T-helper 17 cell (primary cell): Measurements from ENCODE around the gene POLR2I. TPM values are rescaled to one million over a fixed set of nuclear protein-coding genes. Genes with fewer than 3 reads are reported as not detected.
"Not testable (repeated sequence)": the region's sequence is repeated elsewhere in the genome, so short reads cannot be mapped to it uniquely, and the experiment has no call there.

Source experiments
- ATAC-seq: fragments of 150-1000 bp; cut with Tn5 transposase; 2 replicates; pipeline ENCODE4 v1.10.0; 2021; ENCODE audit warnings: mild to moderate bottlenecking, moderate library complexity
- DNase-seq, 3 donors: peaks; one replicate each; pipeline versions ENCODE4 v3.0.0 to v3.0.0-alpha.2; 2020 to 2021
- H3K9me3 ChIP-seq: one replicate; pipeline ENCODE4 v1.7.0; 2013; ENCODE audit warnings: low read length, mild to moderate bottlenecking; ENCODE audit not compliant: control insufficient read depth, poor library complexity, severe bottlenecking
- H3K27ac Mint-ChIP-seq: one replicate; pipeline ENCODE4 v1.8.0; 2022; ENCODE audit warnings: mild to moderate bottlenecking, moderate library complexity, mixed read lengths
- H3K27me3 Mint-ChIP-seq: one replicate; pipeline ENCODE4 v1.8.0; 2022; ENCODE audit warnings: mixed read lengths
- H3K36me3 Mint-ChIP-seq: one replicate; pipeline ENCODE4 v1.8.0; 2022; ENCODE audit warnings: low read depth, mixed read lengths
- H3K4me1 Mint-ChIP-seq: one replicate; pipeline ENCODE4 v1.8.0; 2022; ENCODE audit warnings: mild to moderate bottlenecking, mixed read lengths
- H3K4me3 Mint-ChIP-seq: one replicate; pipeline ENCODE4 v1.8.0; 2022; ENCODE audit warnings: mild to moderate bottlenecking, moderate library complexity, mixed read lengths
- total RNA-seq, 4 donors: library from RNA in 2 of 4; stranded (reverse) in 2 of 4; gene quantifications; one replicate each; pipeline ENCODE4 v1.2.3 and lab custom pipeline; 2022 to 2026

The POLR2I gene
- total RNA-seq, 2 donors from 2014 or later: 26.4 to 28.2 TPM

DNA sequence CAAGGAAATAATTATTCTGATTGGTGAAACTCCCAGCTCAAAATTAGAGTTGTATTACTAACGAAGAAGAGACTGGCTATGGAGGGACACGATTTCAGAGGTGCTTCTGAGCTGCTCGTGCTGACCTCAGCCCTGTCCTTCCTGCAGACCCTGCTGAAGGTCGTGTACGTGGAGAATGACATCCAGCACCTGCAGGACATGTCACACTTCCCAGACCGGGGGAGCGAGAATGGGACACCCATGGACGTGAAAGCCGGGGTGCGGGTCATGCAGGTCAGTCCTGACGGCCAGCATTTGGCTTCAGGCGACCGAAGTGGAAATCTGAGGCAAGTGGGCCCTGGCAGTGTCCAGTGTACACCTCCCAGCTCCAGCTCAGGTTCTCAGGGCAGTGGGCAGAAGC, 31.8 kb downstream of the POLR2I start:
- no peaks in the 10 kb centered on the region for H3K36me3 Mint-ChIP-seq
- no peak for ATAC-seq
- no peaks in the 10 kb centered on the region for H3K27me3 Mint-ChIP-seq
- H3K4me1 Mint-ChIP-seq: peaks cover 2% of the 10 kb centered on the region
- DNase-seq: no peak
- H3K27ac Mint-ChIP-seq: peak overlapping the region; percentile 80
- H3K9me3 ChIP-seq: no peaks in the 10 kb centered on the region
- H3K4me3 Mint-ChIP-seq: no peak overlapping the region

DNA sequence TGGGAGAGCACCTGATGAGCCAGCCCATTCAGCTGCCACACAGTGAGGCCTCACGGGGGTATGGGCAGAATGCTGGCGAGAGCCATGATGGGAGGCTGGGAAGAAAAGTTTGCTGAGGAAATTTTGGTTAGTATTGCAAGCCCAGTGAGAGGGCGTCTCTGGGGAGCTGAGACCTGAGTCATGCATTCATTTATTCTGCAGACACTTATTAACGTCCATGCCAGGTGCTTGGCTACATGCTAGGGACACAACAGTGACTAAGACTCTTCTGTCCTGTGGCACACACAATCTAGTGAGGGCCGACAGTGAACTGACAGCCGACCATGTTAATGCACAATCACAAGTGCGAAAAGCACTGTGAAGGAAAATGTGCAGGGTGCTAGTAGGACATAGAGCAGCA, 32.8 kb downstream of the POLR2I start:
- no peak for ATAC-seq
- H3K27me3 Mint-ChIP-seq: no peaks in the 10 kb centered on the region

DNA sequence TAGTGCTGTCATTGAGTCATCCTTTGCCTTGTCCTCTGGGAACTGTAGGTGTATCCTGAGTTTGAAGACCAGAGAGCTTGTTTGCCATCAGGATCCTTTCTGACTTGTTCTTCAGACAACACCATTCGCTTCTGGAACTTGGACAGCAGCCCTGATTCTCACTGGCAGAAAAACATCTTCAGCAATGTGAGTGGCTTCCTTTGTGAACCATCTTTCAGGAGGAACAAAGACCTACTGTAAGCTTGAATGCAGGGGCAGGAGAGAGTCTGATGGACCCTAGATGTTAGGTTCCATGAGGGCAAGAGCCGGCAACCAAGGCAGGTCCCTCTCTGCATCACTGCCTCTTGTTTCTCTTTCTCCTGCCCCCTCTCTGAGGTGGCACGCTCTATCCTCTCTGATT, 33.3 kb downstream of the POLR2I start:
- H3K27me3 Mint-ChIP-seq: no peaks in the 10 kb centered on the region
- H3K9me3 ChIP-seq: no peaks in the 10 kb centered on the region
- H3K27ac Mint-ChIP-seq: peak overlapping the region; percentile 34
- DNase-seq: no peak
- no peak for ATAC-seq
- H3K4me3 Mint-ChIP-seq: no peak overlapping the region
- peaks cover 2% of the 10 kb centered on the region for H3K4me1 Mint-ChIP-seq
- H3K36me3 Mint-ChIP-seq: no peaks in the 10 kb centered on the region

More for the DNA sequence above, 32.8 kb downstream of the POLR2I start:
- H3K9me3 ChIP-seq: no peaks in the 10 kb centered on the region
- H3K27ac Mint-ChIP-seq: peak overlapping the region; percentile 34
- no peak for DNase-seq
- H3K36me3 Mint-ChIP-seq: no peaks in the 10 kb centered on the region
- H3K4me1 Mint-ChIP-seq: peaks cover 2% of the 10 kb centered on the region
- H3K4me3 Mint-ChIP-seq: no peak overlapping the region

DNA sequence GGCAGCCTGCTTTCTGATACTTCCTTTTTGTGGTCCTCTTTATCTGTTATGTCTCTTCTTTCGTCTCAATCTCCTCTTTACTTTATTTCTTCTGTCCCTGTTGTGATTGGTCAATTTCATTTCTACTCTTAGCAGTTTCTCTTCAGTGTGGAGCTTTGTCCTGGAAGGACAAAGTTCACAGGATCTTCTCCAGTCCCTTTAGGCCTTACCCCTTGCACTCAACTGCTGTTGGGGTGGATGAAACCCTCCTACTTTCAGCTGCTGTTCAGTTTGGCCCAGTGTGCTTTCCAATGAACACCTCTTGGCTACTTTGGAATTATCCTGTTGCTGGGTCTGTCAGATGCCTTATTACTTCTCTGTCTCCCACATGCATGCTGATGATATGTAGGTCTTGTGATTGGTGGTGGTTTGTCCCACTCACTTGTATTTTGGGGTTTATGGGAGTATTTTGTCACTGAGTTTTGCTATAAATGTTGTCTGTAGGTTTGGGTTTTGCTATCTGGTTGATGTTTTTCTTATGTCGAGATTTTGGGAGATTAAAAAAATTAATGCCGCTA, 35.2 kb downstream of the POLR2I start:
- DNase-seq: no peak
- no peak for ATAC-seq
- no peaks in the 10 kb centered on the region for H3K4me1 Mint-ChIP-seq
- peak overlapping the region; percentile 62 for H3K27ac Mint-ChIP-seq
- H3K9me3 ChIP-seq: no peaks in the 10 kb centered on the region
- no peaks in the 10 kb centered on the region for H3K36me3 Mint-ChIP-seq
- H3K4me3 Mint-ChIP-seq: no peak overlapping the region
- H3K27me3 Mint-ChIP-seq: no peaks in the 10 kb centered on the region

DNA sequence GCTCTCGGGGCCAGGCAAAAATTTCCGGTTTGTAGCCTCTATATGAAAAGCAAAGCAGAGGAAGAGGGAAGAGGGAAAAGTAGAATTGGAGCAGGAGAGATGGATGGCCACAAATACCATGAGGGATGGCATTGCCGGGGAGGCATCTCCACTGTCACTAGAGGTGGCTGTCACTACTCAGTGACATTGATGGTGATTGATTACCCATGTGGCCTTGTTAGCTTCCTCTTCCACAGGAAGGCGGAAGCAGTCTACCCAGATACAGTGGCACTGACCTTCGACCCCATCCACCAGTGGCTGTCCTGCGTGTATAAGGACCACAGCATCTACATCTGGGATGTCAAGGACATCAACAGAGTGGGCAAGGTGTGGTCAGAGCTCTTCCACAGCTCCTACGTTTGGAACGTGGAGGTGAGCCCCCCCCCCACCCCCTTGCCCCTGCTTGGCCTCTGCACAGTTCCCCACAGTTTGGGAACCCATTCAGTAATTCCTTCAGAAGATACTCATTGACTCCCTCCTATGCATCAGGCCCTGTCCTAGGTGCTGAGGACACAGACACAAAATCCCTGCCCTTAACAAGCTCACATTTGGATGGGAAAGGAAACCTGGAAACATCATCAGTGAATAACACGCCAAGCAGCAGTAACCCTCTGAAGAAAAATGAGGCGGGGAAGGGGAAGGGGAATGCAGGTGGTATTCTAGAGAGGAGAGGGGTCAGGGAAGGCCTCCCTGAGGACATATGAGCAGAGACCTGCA, 41.4 kb downstream of the POLR2I start:
- H3K27me3 Mint-ChIP-seq: no peaks in the 10 kb centered on the region
- H3K4me3 Mint-ChIP-seq: no peak overlapping the region
- H3K9me3 ChIP-seq: no peaks in the 10 kb centered on the region
- DNase-seq: no peak
- no peaks in the 10 kb centered on the region for H3K4me1 Mint-ChIP-seq
- H3K27ac Mint-ChIP-seq: no peak overlapping the region
- ATAC-seq: no peak
- no peaks in the 10 kb centered on the region for H3K36me3 Mint-ChIP-seq

DNA sequence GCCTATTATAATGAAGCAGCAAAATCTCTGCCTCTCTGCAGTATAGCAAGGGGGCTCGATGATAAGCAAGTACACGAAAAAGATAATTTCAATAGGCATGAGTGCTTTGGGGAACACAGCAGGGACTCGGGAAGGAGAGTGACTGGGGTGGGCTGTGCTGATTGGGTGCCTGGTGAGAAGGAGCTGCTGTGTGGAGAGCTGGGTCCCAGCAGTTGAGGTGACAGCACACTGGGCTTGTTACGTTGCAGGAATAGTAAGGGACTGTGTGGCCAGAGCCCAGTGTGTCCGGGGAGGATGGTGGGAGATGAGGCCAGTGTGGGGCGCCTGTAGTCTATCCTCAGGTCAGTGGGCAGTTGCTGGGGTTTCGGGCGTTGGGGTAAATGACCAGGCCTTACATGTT, 42.6 kb downstream of the POLR2I start:
- H3K27ac Mint-ChIP-seq: no peak overlapping the region
- no peak overlapping the region for H3K4me3 Mint-ChIP-seq
- no peaks in the 10 kb centered on the region for H3K27me3 Mint-ChIP-seq
- ATAC-seq (no peak), DNase-seq (no peak)
- H3K9me3 ChIP-seq: no peaks in the 10 kb centered on the region
- no peaks in the 10 kb centered on the region for H3K36me3 Mint-ChIP-seq
- H3K4me1 Mint-ChIP-seq: no peaks in the 10 kb centered on the region

DNA sequence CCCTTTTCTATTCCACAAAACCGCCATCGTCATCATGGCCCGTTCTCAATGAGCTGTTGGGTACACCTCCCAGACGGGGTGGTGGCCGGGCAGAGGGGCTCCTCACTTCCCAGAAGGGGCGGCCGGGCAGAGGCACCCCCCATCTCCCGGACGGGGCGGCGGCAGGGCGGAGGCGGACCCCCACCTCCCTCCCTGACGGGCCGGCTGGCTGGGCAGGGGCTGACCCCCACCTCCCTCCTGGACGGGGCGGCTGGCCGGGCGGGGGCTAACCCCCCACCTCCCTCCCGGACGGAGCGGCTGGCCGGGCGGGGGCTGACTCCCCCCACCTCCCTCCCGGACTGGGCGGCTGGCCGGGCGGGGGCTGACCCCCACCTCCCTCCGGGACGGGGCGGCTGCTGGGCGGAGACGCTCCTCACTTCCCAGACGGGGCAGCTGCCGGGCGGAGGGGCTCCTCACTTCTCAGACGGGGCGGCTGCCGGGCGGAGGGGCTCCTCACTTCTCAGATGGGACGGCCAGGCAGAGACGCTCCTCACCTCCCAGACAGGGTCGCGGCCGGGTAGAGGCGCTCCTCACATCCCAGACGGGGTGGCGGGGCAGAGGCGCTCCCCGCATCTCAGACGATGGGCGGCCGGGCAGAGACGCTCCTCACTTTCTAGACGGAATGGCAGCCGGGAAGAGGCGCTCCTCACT, 45.7 kb downstream of the POLR2I start:
- not testable (repeated sequence) for H3K36me3 Mint-ChIP-seq, H3K4me1 Mint-ChIP-seq, H3K4me3 Mint-ChIP-seq, DNase-seq, H3K9me3 ChIP-seq, H3K27ac Mint-ChIP-seq, H3K27me3 Mint-ChIP-seq, ATAC-seq

DNA sequence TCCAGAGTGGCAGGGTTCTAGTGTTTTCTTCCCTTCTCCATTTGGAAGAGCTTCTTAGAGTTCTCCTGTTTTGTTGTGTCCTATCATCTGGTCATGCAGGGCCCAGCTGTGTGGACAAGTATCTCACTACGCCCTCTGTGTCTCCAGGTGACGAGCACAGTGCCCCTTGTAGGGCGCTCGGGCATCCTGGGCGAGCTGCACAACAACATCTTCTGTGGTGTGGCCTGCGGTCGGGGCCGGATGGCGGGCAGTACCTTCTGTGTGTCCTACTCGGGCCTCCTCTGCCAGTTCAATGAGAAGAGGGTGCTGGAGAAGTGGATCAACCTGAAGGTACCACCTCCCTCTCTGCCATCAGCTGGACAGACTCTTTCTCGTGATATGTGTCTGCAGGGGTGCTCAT, 47.0 kb downstream of the POLR2I start:
- no peak overlapping the region for H3K27ac Mint-ChIP-seq
- H3K27me3 Mint-ChIP-seq: no peaks in the 10 kb centered on the region
- ATAC-seq (no peak), DNase-seq (no peak)
- no peaks in the 10 kb centered on the region for H3K36me3 Mint-ChIP-seq
- no peaks in the 10 kb centered on the region for H3K9me3 ChIP-seq
- H3K4me3 Mint-ChIP-seq: no peak overlapping the region
- no peaks in the 10 kb centered on the region for H3K4me1 Mint-ChIP-seq

DNA sequence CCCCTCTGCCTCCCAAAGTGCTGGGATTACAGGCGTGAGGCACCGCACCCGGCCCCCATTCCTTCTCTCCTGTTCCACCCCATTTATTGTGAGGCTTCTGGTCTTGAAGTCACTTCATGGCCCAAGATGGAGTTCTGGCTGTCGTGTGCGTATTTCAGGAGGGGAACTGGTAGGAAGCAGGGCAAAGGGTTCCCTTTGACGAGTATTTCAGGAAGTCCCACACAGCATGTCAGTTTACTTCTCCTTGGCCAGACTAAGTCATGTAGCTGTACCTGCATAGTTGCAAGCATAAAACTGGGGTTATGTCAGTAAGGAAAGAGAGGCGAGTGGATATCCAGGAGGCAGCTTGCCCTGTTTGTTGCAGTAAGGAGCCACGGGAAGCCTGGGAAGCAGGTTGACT, 49.8 kb downstream of the POLR2I start:
- no peak for DNase-seq
- Mint-ChIP-seq H3K27me3 (no peaks in the 10 kb centered on the region), H3K4me3 (no peak overlapping the region), H3K4me1 (peaks cover 3% of the 10 kb centered on the region), H3K36me3 (no peaks in the 10 kb centered on the region), H3K27ac (no peak overlapping the region)
- H3K9me3 ChIP-seq: no peaks in the 10 kb centered on the region
- ATAC-seq: no peak

Other genes with a start within 250 kb of the POLR2I start
- gene APLP1, start 246.3 kb downstream of the POLR2I start, total RNA-seq: not detected
- 100 to 1,000 TPM; 128 to 140 TPM for gene NFKBID, start 214.3 kb downstream of the POLR2I start, total RNA-seq
- gene HCST, start 212.3 kb downstream of the POLR2I start, total RNA-seq: 10 to 100 TPM; 63.0 to 73.7 TPM
- 10 to 100 TPM in 1 of 2 donors, 1 to 10 TPM in 1; 5.9 to 16.7 TPM for gene TYROBP, start 206.6 kb downstream of the POLR2I start, total RNA-seq
- gene LRFN3, start 178.5 kb downstream of the POLR2I start, total RNA-seq: 1 to 10 TPM; 6.8 to 8.7 TPM
- gene SDHAF1, start 119.7 kb downstream of the POLR2I start, total RNA-seq: 1 to 10 TPM; 6.2 to 6.9 TPM
- gene SYNE4, start 106.1 kb downstream of the POLR2I start, total RNA-seq: 1 to 10 TPM; 1.8 to 2.0 TPM
- gene ALKBH6, start 100.7 kb downstream of the POLR2I start, total RNA-seq: 10 to 100 TPM; 33.3 to 34.2 TPM
- 1 to 10 TPM; 3.8 TPM for gene CLIP3, start 82.0 kb downstream of the POLR2I start, total RNA-seq
- 1 to 10 TPM in 1 of 2 donors, under 1 TPM in 1; 0.60 to 1.8 TPM for gene THAP8, start 60.6 kb downstream of the POLR2I start, total RNA-seq
- gene WDR62, start 60.0 kb downstream of the POLR2I start, total RNA-seq: 1 to 10 TPM; 2.2 to 3.8 TPM
- not detected for gene OVOL3, start 3.7 kb downstream of the POLR2I start, total RNA-seq
- 100 to 1,000 TPM; 127 to 131 TPM for gene TBCB, start 593 bp upstream of the POLR2I start, total RNA-seq
- gene CAPNS1, start 25.2 kb upstream of the POLR2I start, total RNA-seq: 100 to 1,000 TPM; 323 to 327 TPM
- not detected for gene COX7A1, start 37.6 kb upstream of the POLR2I start, total RNA-seq
- 1 to 10 TPM; 9.3 to 9.4 TPM for gene ZNF565, start 99.8 kb upstream of the POLR2I start, total RNA-seq
- 10 to 100 TPM; 23.8 to 29.5 TPM for gene ZNF146, start 100.2 kb upstream of the POLR2I start, total RNA-seq